Upper lobe of left lung (tissue), 4 donors: Measurements from ENCODE around the gene SSNA1.

ENCODE experiments used
- CTCF ChIP-seq, 6 experiments: fragments of 450-650 bp in 4 of 6; fragments of 200-600 bp in 2 of 6; sonication (generic) in 2 of 6; IDR thresholded peaks; one replicate each; pipeline ENCODE4 v1.5.1; 2016 to 2019; ENCODE audit warnings: antibody characterized with exemption in 6 of 6
- EP300 ChIP-seq, 4 donors: sonication (generic); formaldehyde crosslinking; IDR thresholded peaks; one replicate each; pipeline ENCODE4 v1.5.1; 2017; ENCODE audit warnings: antibody characterized with exemption in 4 of 4, control low read depth in 2 of 4

DNA sequence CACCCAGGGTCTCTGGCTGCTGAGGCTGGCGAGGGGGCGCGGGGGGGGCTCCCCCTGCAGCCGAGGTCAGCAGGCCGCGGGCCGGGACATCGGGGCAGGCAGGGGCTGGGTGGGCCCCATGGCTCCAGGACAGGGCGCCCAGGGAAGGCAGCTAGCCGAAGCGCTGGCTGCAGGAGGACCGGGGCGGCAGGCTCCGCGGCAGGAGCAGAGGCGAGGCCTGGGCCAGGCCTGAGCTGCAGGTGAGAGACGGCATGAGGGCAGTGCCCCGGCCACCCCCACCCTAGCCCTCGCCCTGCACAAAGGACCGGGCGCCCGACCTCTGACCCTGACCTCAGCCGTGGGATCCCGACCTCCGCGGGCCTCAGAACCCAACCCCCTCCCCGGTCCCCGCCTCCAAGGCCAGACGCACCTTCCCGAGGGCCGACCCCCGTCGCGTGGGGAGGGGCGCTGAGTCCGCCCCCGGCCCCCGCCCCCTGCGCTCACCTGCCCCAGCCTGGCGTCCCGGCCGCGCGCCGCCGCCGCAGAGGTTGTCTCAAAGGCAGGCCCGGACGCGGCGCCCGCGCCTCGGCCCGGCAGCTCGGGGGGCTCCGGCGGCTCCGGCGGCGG lies 33.1 kb downstream of the SSNA1 start:
- TF ChIP-seq CTCF (IDR thresholded peaks at IDR 0.05) (no peak), EP300 (IDR thresholded peaks at IDR 0.05) (no peak)
